IMR-90 (cell line): ENCODE results near the gene GPR153.

Source experiments
- CTCF ChIP-seq: conservative IDR thresholded peaks from 2 replicates; pipeline ENCODE4 v1.5.1; 2012; ENCODE audit warnings: mild to moderate bottlenecking, low read depth, low read length, improper control_type of control experiment
- RFX5 ChIP-seq: IDR thresholded peaks from 2 replicates; pipeline ENCODE4 v1.8.0; 2012; ENCODE audit warnings: low read depth, mild to moderate bottlenecking, low read length, moderate library complexity
- SMC3 ChIP-seq: fragments of 150-350 bp; IDR thresholded peaks from 2 replicates; pipeline ENCODE4 v1.6.1; 2016; ENCODE audit warnings: low read depth, mild to moderate bottlenecking, antibody characterized with exemption, low read length, moderate library complexity

- TF ChIP-seq CTCF = no peak
- no peak for TF ChIP-seq SMC3
- no peak for TF ChIP-seq RFX5
Observed at GRCh38 chr1:6199298-6200187, 61.4 kb downstream of the GPR153 start, which contains the start of gene RPL22.
